ENCODE data around the gene CYTH2.

CYTH2 gene

GRCh38 chr19:48455171-48455907 lies 13.8 kb upstream of the CYTH2 start, which contains the start of gene KCNJ14:
Gene KCNJ14 (plus strand): TSS chr19:48455574. CDS start chr19:48461725, 6,151 bp downstream.
- H3K4me2 ChIP-seq (ENCODE audit: low read depth, low read length, poor library complexity, severe bottlenecking), result no peak within 1 kb of the TSS
- H4K20me1 ChIP-seq (ENCODE audit: insufficient read depth, low read length, poor library complexity, severe bottlenecking), result no peaks in the 10 kb centered on the region
- no peaks in the 10 kb centered on the region for H3K4me1 ChIP-seq (ENCODE audit: insufficient read depth, low read length, poor library complexity, severe bottlenecking)
- no peaks in the 10 kb centered on the region; the same call in 1 of the 2 replicates for H3K79me2 ChIP-seq (ENCODE audit: insufficient read depth, low read length)
- H3K9me2 ChIP-seq (replicated peaks; ENCODE audit: low read depth, low read length), result no peaks in the 10 kb centered on the region
- no peak for TF ChIP-seq EZH2phosphoT487 (IDR thresholded peaks at IDR 0.05; ENCODE audit: borderline replicate concordance)
- TF ChIP-seq CTCF (conservative IDR thresholded peaks at IDR 0.05; ENCODE audit: low read length), result no peak
- no peak within 1 kb of the TSS for H3K4me3 ChIP-seq (ENCODE audit: low read length, poor library complexity, severe bottlenecking)
- no peak within 1 kb of the TSS for H2AFZ ChIP-seq (ENCODE audit: low read length)
- no peaks in the 10 kb centered on the region for H3F3A ChIP-seq (ENCODE audit: low read depth)
- peaks cover 31% of the 10 kb centered on the region; the same call in 1 of the 2 replicates for H3K36me3 ChIP-seq (ENCODE audit: insufficient read depth, low read length)
- no peaks in the 10 kb centered on the region for H3K27me3 ChIP-seq (ENCODE audit: insufficient read depth, low read length, poor library complexity, severe bottlenecking)
- H3K9me3 ChIP-seq (ENCODE audit: insufficient read depth, low read depth, low read length), result no peaks in the 10 kb centered on the region
- H3K9ac ChIP-seq (ENCODE audit: low read depth, low read length, poor library complexity, severe bottlenecking), result no peak within 1 kb of the TSS

GRCh38 chr19:48455908-48456562 lies 13.1 kb upstream of the CYTH2 start:
- Histone ChIP-seq H4K20me1 (ENCODE audit: insufficient read depth, low read length, poor library complexity, severe bottlenecking) (no peaks in the 10 kb centered on the region), H3K4me3 (ENCODE audit: low read length, poor library complexity, severe bottlenecking) (no peak overlapping the region), H3K4me2 (ENCODE audit: low read depth, low read length, poor library complexity, severe bottlenecking) (no peak overlapping the region), H3K27me3 (ENCODE audit: insufficient read depth, low read length, poor library complexity, severe bottlenecking) (no peaks in the 10 kb centered on the region), H3K36me3 (ENCODE audit: insufficient read depth, low read length) (peaks cover 25% of the 10 kb centered on the region; the same call in 1 of the 2 replicates), H3K79me2 (ENCODE audit: insufficient read depth, low read length) (no peaks in the 10 kb centered on the region; the same call in 1 of the 2 replicates), H3F3A (ENCODE audit: low read depth) (no peaks in the 10 kb centered on the region), H3K9ac (ENCODE audit: low read depth, low read length, poor library complexity, severe bottlenecking) (no peak overlapping the region), H3K9me2 (replicated peaks; ENCODE audit: low read depth, low read length) (no peaks in the 10 kb centered on the region), H3K9me3 (ENCODE audit: insufficient read depth, low read depth, low read length) (no peaks in the 10 kb centered on the region), H3K4me1 (ENCODE audit: insufficient read depth, low read length, poor library complexity, severe bottlenecking) (no peaks in the 10 kb centered on the region), H2AFZ (ENCODE audit: low read length) (no peak overlapping the region)
- TF ChIP-seq CTCF (conservative IDR thresholded peaks at IDR 0.05; ENCODE audit: low read length) (no peak), EZH2phosphoT487 (IDR thresholded peaks at IDR 0.05; ENCODE audit: borderline replicate concordance) (no peak)

GRCh38 chr19:48456864-48457263 lies 12.3 kb upstream of the CYTH2 start:
- H3K79me2 ChIP-seq (ENCODE audit: insufficient read depth, low read length), result no peaks in the 10 kb centered on the region; the same call in 1 of the 2 replicates
- H3K9me2 ChIP-seq (replicated peaks; ENCODE audit: low read depth, low read length), result no peaks in the 10 kb centered on the region
- no peak overlapping the region for H3K9ac ChIP-seq (ENCODE audit: low read depth, low read length, poor library complexity, severe bottlenecking)
- H3K9me3 ChIP-seq (ENCODE audit: insufficient read depth, low read depth, low read length), result no peaks in the 10 kb centered on the region
- no peak overlapping the region for H2AFZ ChIP-seq (ENCODE audit: low read length)
- H3K4me2 ChIP-seq (ENCODE audit: low read depth, low read length, poor library complexity, severe bottlenecking), result no peak overlapping the region
- TF ChIP-seq CTCF (conservative IDR thresholded peaks at IDR 0.05; ENCODE audit: low read length) (no peak), EZH2phosphoT487 (IDR thresholded peaks at IDR 0.05; ENCODE audit: borderline replicate concordance) (no peak)
- peaks cover 20% of the 10 kb centered on the region; the same call in 1 of the 2 replicates for H3K36me3 ChIP-seq (ENCODE audit: insufficient read depth, low read length)
- no peaks in the 10 kb centered on the region for H3K27me3 ChIP-seq (ENCODE audit: insufficient read depth, low read length, poor library complexity, severe bottlenecking)
- H3F3A ChIP-seq (ENCODE audit: low read depth), result no peaks in the 10 kb centered on the region
- no peak overlapping the region for H3K4me3 ChIP-seq (ENCODE audit: low read length, poor library complexity, severe bottlenecking)
- H3K4me1 ChIP-seq (ENCODE audit: insufficient read depth, low read length, poor library complexity, severe bottlenecking), result no peaks in the 10 kb centered on the region
- H4K20me1 ChIP-seq (ENCODE audit: insufficient read depth, low read length, poor library complexity, severe bottlenecking), result no peaks in the 10 kb centered on the region

Measured in Loucy (cell line).